Liver (tissue), 3 donors: ENCODE results near the gene RPP14.
"Not testable (repeated sequence)": the region's sequence is repeated elsewhere in the genome, so short reads cannot be mapped to it uniquely, and the experiment has no call there.

Experiments used
- CTCF ChIP-seq: fragments of 150-350 bp; IDR thresholded peaks from 2 replicates; pipeline ENCODE4 v1.5.1; 2017; ENCODE audit warnings: improper control_type of control experiment, low read depth, low read length; ENCODE audit not compliant: missing input control
- JUND ChIP-seq, 2 donors: IDR thresholded peaks; 2 replicates each; pipeline ENCODE4 v1.6.1; 2016; ENCODE audit warnings: antibody characterized with exemption in 2 of 2
- RAD21 ChIP-seq, 2 donors: IDR thresholded peaks; 2 replicates each; pipeline ENCODE4 v1.6.1; 2016; ENCODE audit warnings: antibody characterized with exemption in 2 of 2, mild to moderate bottlenecking in 2 of 2
- YY1 ChIP-seq: IDR thresholded peaks from 2 replicates; pipeline ENCODE4 v1.6.1; 2016; ENCODE audit warnings: antibody characterized with exemption, mild to moderate bottlenecking
- donor health status: healthy.
- donor health status: healthy.

GRCh38 chr3:58267543-58267942, 38.5 kb upstream of the RPP14 start:
- not testable (repeated sequence) for TF ChIP-seq YY1; CTCF; JUND (IDR thresholded peaks at IDR 0.05); RAD21 (IDR thresholded peaks at IDR 0.05)
